RPMI8226 (cell line): ENCODE results near the gene ZNF784.
A peak's percentile ranks its signal among the peaks of the same experiment; 100 is the strongest.

Experiments
- DNase-seq: peaks from one replicate; pipeline ENCODE4 v3.0.0-alpha.2; 2015

The ZNF784 gene

GRCh38 chr19:55655648-55656040 lies 31.3 kb upstream of the ZNF784 start:
- no peak for DNase-seq

- DNase-seq, result peak; percentile 94
Measured at GRCh38 chr19:55654868-55655647, 30.7 kb upstream of the ZNF784 start, which contains the start of gene U2AF2. TSS of gene U2AF2 (plus strand) at chr19:55655035. CDS start at chr19:55655105, 70 bp downstream.

GRCh38 chr19:55654323-55654867 lies 30.0 kb upstream of the ZNF784 start:
- peak; percentile 99 for DNase-seq

GRCh38 chr19:55653651-55654322 lies 29.4 kb upstream of the ZNF784 start:
- peak; percentile 98 for DNase-seq

- no peak for DNase-seq
Measured at GRCh38 chr19:55652311-55653128, 28.2 kb upstream of the ZNF784 start.

GRCh38 chr19:55651236-55651635 lies 26.9 kb upstream of the ZNF784 start:
- DNase-seq, result no peak

- no peak for DNase-seq
Measured at GRCh38 chr19:55650602-55651230, 26.4 kb upstream of the ZNF784 start.

- DNase-seq, result no peak
Measured at GRCh38 chr19:55650126-55650557, 25.8 kb upstream of the ZNF784 start.

GRCh38 chr19:55649268-55650125 lies 25.1 kb upstream of the ZNF784 start:
- no peak for DNase-seq

GRCh38 chr19:55648585-55649267 lies 24.4 kb upstream of the ZNF784 start:
- no peak for DNase-seq

GRCh38 chr19:55647732-55648584 lies 23.6 kb upstream of the ZNF784 start, which contains the start of gene CCDC106:
TSS of gene CCDC106 (plus strand) at chr19:55648212. CDS start at chr19:55649047, 835 bp downstream.
- DNase-seq, result peak; percentile 65

GRCh38 chr19:55646889-55647731 lies 22.7 kb upstream of the ZNF784 start:
- peak; percentile 53 for DNase-seq

GRCh38 chr19:55645512-55645881 lies 21.1 kb upstream of the ZNF784 start:
- no peak for DNase-seq

GRCh38 chr19:55644842-55645511 lies 20.6 kb upstream of the ZNF784 start:
- DNase-seq, result no peak

- DNase-seq, result no peak
Measured at GRCh38 chr19:55644191-55644833, 19.9 kb upstream of the ZNF784 start.

GRCh38 chr19:55643887-55644176 lies 19.5 kb upstream of the ZNF784 start:
- DNase-seq, result peak; percentile 13

- peak; percentile 84 for DNase-seq
Measured at GRCh38 chr19:55643003-55643886, 18.9 kb upstream of the ZNF784 start, which contains the start of gene ZNF581. TSS of gene ZNF581 (plus strand) at chr19:55643649. CDS start at chr19:55644572, 923 bp downstream.
